DOHH2 (cell line): Measurements from ENCODE around the gene PTX4.

Source experiments
- EZH2phosphoT487 ChIP-seq: fragments of 200-600 bp; sonication (generic); IDR thresholded peaks from 2 replicates; pipeline ENCODE4 v1.6.1; 2017; ENCODE audit warnings: borderline replicate concordance, mild to moderate bottlenecking, antibody characterized with exemption, low read length, moderate library complexity, mixed read lengths
- TF ChIP-seq, protein P1 (sequence below): fragments of 200-600 bp; sonication (generic); IDR thresholded peaks from one replicate; pipeline ENCODE4 v1.5.1; 2014; ENCODE audit warnings: antibody characterized with exemption, mild to moderate bottlenecking, low read depth, low read length; ENCODE audit not compliant: poor library complexity, severe bottlenecking

DNA sequence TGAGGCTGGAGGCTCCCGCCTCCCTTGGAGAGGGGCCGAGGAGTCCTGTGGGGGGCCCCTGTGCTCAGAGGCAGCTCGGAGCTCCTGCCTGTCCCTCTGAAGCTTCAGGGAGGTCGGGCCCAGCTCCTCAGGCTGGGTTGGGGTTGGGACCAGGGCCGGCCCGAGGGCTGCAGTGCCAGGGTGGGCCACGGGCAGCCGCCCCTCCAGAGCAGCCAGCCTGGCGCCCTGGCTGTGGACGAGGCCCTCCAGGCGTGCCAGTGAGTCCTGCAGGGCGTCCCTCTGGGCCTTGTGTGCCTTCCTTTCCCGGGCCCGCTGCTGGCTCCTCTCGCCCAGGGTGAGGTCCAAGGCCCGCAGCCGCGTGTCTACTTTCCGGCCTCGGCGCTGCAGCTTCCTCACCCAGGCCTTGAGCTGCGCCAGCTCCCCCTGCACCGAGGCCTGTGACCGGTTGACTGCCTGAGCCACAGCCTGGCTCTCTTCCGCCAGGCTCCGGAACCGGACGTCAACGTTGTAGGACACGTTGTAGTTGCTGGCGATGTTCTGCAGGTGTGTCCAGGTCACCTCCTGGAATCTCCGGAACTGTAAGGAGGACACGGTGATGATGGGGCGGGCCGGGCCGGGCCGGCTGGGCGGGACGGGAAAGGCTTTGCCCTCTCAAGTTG is 1.2 kb downstream of the PTX4 start:
- no peak for TF ChIP-seq EZH2phosphoT487
- TF ChIP-seq, protein P1, sequence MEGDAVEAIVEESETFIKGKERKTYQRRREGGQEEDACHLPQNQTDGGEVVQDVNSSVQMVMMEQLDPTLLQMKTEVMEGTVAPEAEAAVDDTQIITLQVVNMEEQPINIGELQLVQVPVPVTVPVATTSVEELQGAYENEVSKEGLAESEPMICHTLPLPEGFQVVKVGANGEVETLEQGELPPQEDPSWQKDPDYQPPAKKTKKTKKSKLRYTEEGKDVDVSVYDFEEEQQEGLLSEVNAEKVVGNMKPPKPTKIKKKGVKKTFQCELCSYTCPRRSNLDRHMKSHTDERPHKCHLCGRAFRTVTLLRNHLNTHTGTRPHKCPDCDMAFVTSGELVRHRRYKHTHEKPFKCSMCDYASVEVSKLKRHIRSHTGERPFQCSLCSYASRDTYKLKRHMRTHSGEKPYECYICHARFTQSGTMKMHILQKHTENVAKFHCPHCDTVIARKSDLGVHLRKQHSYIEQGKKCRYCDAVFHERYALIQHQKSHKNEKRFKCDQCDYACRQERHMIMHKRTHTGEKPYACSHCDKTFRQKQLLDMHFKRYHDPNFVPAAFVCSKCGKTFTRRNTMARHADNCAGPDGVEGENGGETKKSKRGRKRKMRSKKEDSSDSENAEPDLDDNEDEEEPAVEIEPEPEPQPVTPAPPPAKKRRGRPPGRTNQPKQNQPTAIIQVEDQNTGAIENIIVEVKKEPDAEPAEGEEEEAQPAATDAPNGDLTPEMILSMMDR, result no peak
